ENCODE measurements around the gene FREY1.
"Not testable (repeated sequence)": the region's sequence is repeated elsewhere in the genome, so short reads cannot be mapped to it uniquely, and the experiment has no call there.

FREY1 gene

DNA sequence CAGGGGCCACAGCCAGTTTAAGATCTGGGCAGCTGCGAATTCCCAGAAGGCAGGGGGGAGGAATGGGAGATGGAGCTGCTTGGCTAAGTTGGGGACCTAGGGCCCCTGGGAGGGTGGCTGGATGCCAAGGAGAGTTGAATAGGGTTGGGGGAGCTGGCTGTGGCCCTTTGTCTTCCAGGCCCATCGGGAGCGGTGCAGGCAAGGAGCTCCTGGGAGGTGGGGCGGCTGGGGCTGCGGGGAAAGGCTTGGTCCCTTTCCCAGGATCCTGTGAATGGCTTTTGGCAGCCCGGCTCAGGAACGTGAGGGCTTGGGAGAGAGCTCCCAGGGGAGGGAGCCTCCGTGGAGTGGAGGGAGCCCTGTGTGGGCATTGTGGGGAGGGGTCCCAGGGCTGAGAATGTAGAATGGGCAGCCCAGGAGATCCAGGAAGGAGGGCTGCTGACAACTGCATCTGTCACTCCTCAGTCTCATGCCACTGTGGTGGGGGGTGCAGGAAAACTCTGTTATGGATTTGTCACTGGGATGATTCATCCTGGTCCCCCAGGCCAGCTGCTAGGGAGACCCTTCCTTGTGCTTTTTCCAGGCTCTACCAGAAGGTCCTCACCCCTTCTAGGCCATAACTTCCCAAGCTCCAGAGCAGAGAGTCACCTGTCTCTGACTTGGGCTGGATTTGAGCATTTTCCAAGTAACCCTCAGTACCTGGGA, 6.0 kb downstream of the FREY1 start:
- H3K4me3 ChIP-seq (ENCODE audit: low read depth, low read length): peak overlapping the region; percentile 49
- TF ChIP-seq, protein P1, sequence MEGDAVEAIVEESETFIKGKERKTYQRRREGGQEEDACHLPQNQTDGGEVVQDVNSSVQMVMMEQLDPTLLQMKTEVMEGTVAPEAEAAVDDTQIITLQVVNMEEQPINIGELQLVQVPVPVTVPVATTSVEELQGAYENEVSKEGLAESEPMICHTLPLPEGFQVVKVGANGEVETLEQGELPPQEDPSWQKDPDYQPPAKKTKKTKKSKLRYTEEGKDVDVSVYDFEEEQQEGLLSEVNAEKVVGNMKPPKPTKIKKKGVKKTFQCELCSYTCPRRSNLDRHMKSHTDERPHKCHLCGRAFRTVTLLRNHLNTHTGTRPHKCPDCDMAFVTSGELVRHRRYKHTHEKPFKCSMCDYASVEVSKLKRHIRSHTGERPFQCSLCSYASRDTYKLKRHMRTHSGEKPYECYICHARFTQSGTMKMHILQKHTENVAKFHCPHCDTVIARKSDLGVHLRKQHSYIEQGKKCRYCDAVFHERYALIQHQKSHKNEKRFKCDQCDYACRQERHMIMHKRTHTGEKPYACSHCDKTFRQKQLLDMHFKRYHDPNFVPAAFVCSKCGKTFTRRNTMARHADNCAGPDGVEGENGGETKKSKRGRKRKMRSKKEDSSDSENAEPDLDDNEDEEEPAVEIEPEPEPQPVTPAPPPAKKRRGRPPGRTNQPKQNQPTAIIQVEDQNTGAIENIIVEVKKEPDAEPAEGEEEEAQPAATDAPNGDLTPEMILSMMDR (IDR thresholded peaks at IDR 0.05; ENCODE audit: low read depth, low read length, missing control alignments): no peak
- no peak for DNase-seq (ENCODE audit: low read depth)
- in situ Hi-C loops (cut with HindIII; ENCODE audit: low sequenced_read_pairs): no loop called here

DNA sequence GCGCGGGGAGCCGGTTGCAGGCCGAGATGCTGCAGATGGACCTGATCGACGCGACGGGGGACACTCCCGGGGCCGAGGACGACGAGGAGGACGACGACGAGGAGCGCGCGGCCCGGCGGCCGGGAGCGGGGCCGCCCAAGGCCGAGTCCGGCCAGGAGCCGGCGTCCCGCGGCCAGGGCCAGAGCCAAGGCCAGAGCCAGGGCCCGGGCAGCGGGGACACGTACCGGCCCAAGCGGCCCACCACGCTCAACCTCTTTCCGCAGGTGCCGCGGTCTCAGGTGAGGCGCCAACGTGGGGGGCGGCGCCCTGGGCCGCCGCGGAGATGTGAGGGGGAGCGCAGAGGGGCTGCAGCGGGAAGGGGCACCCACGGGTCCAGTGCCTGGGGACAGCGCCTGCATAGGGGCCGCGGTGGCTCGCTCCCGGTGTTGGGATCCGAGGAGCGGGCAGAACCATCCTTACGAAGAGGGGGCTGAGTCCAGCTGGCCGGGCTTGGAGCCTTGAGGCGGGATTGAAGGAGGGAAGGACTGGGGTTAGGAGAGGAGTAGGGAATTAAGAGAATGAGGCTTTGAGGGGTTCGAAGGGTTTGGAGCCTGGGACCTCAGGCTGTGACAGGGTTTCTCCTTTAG, 6.8 kb downstream of the FREY1 start:
- DNase-seq (ENCODE audit: low read depth); in situ Hi-C loops (cut with HindIII; ENCODE audit: low sequenced_read_pairs): not testable (repeated sequence)
- peak overlapping the region; percentile 49 for H3K4me3 ChIP-seq (ENCODE audit: low read depth, low read length)

DNA sequence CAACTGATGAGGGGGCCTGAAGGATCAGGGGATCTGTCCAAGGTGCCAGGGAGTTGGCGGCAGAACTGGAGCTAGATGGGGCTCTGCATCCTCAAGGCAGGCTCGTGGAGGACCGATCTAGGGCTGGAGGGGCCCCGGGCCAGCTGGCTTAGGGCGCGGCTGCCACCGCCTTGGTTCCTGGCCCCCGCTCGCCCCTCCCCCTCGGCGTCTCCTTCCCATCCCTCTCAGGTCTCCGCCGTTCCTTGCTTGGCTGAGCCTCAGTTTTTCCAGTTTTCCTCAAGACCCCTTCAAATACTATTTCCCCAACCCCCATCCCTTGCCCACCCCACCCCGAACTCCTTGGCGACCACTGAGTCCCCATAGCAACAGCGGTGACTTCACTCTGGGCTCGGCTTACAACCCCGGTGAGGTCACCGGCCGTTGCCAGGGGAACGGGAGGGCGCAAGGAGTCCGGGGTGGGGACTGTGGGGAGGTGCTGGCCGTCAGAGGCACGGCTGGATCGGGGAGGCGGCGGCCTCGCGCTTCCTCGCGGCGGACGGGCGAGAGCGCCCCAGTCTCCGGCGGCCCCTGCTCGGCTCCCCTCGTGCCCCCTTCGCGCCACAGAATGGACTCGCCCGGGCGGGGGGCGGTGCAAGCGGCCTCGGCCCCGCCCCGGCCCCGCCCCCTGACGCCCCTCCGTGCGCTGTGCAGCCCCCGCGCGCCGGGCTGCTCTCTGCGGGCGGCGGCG, 7.5 kb downstream of the FREY1 start:
- peak overlapping the region; percentile 49 for H3K4me3 ChIP-seq (ENCODE audit: low read depth, low read length)
- TF ChIP-seq, protein P1 (IDR thresholded peaks at IDR 0.05; ENCODE audit: low read depth, low read length, missing control alignments): no peak
- in situ Hi-C loops (cut with HindIII; ENCODE audit: low sequenced_read_pairs): no loop called here
- DNase-seq (ENCODE audit: low read depth): peak; percentile 59

DNA sequence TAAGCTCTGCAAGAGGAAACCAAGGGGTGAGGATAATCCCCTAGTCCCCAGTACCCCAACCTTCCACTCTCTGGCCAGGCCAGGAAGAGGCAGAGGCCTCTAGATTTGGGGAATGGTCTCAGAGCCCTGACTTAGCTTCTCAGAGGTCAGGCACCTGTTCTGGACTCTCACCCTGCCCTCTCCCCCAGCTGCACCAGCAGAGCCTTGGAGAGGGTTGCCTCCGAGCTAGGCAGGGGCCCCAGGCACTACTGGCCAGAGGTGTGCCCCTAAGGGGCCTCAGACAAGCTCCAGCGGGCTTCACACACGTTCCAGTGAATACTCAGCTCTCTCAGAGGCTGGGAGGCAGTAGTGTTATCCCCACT, 8.0 kb downstream of the FREY1 start:
- TF ChIP-seq, protein P1 (IDR thresholded peaks at IDR 0.05; ENCODE audit: low read depth, low read length, missing control alignments): no peak
- no peak overlapping the region for H3K4me3 ChIP-seq (ENCODE audit: low read depth, low read length)
- no peak for DNase-seq (ENCODE audit: low read depth)
- in situ Hi-C loops (cut with HindIII; ENCODE audit: low sequenced_read_pairs): no loop called here

DNA sequence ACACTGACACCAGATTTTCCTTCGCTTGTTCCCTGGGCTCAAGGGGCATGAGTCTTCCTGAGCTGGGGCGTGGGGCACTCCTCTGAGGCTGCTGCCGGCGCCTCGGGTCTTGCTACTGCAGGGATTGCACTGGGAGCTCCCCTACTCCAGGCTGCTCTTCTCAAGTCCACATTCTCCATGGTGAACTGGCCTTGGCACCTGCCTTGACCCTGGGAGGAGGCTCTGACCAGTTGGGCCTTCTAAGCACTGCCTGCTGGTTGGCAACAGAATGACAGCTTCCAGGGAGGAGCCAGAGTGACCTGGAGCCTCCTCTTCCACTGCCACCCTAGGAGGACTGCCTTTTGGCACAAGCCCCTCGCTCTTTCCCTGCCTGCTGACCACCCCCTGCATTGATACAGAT, 9.5 kb downstream of the FREY1 start:
- in situ Hi-C loops (cut with HindIII; ENCODE audit: low sequenced_read_pairs): no loop called here
- TF ChIP-seq, protein P1 (IDR thresholded peaks at IDR 0.05; ENCODE audit: low read depth, low read length, missing control alignments): no peak
- DNase-seq (ENCODE audit: low read depth): no peak
- no peak overlapping the region for H3K4me3 ChIP-seq (ENCODE audit: low read depth, low read length)

DNA sequence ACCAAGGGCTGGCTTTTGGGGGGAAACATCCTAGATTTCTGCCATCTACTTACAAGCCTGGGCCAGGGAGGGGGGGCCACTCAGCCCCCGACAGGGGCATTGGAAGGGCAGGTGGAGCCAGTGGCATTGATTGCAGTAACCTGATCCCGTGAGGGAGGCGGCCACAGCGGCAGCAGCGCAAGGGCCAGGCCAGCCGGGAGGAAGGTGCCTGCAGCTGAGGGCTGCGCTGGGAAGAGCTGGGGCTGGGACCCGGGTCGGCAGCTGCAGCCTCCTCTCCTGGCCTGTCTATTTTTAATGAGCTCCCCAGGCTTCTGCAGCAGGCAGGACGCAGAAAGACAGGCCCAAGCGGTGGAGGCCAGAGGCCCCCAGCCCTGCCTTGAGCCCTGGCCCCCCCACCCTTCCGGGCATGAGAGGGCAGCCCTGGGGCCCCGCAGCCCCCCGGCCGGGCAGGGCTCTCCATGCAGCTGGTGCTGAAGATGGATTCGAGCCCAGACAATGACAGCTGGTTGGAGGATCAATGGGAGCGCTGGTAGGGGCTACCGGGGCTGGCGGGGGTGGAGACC, 10.6 kb downstream of the FREY1 start:
- in situ Hi-C loops (cut with HindIII; ENCODE audit: low sequenced_read_pairs): no loop called here
- TF ChIP-seq, protein P1 (IDR thresholded peaks at IDR 0.05; ENCODE audit: low read depth, low read length, missing control alignments): no peak
- H3K4me3 ChIP-seq (ENCODE audit: low read depth, low read length): no peak overlapping the region
- DNase-seq (ENCODE audit: low read depth): no peak

All from astrocyte of the cerebellum (primary cell).